NCI-H1694 (cell line): ENCODE measurements around the gene NAT10.

Experiments used
- DNase-seq: peaks from one replicate; lab custom pipeline; 2025; lab: John Stamatoyannopoulos, UW

NAT10 gene

GRCh38 chr11:34188181-34188580 is 82.8 kb downstream of the NAT10 start:
- no peak for DNase-seq

GRCh38 chr11:34189191-34189590 is 83.8 kb downstream of the NAT10 start:
- no peak for DNase-seq

- DNase-seq, result no peak
These were observed 85.0 kb downstream of the NAT10 start for GRCh38 chr11:34190192-34191139.

- no peak for DNase-seq
These were observed 86.1 kb downstream of the NAT10 start for GRCh38 chr11:34191578-34191977.

GRCh38 chr11:34192481-34193401 is 87.3 kb downstream of the NAT10 start:
- DNase-seq, result peak; percentile 49

GRCh38 chr11:34194576-34195335 is 89.3 kb downstream of the NAT10 start:
- no peak for DNase-seq
